HG03558 (cell line): ENCODE data around the gene GH2.
"Not testable (repeated sequence)": the region's sequence is repeated elsewhere in the genome, so short reads cannot be mapped to it uniquely, and the experiment has no call there.

Experiments used
- ATAC-seq: cut with Tn5 transposase; IDR thresholded peaks from one replicate; pipeline ENCODE4 v1.9.1; 2021; ENCODE audit warnings: moderate number of reproducible peaks; ENCODE audit not compliant: unreplicated experiment; ENCODE audit errors: extremely low read depth

The GH2 gene

DNA sequence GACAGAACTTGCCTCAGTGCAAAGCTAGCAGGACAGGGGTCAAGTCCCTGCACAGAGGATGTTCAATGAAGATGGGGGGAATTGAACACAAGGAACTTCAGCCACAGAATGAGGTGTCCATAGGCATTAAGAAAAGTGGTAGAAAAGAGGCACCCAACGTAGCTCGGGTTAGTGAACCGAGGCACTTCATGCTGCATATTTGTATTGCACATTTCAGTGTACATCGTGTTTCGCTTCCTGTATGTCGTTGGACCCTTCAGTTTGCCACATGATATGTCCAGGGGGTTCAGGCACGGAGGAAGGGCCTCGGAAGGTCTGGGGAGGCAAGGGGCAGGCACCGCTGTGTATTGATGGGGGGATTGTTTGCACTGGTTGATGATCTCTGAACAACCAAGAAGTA, 3.3 kb downstream of the GH2 start:
- ATAC-seq = not testable (repeated sequence)

DNA sequence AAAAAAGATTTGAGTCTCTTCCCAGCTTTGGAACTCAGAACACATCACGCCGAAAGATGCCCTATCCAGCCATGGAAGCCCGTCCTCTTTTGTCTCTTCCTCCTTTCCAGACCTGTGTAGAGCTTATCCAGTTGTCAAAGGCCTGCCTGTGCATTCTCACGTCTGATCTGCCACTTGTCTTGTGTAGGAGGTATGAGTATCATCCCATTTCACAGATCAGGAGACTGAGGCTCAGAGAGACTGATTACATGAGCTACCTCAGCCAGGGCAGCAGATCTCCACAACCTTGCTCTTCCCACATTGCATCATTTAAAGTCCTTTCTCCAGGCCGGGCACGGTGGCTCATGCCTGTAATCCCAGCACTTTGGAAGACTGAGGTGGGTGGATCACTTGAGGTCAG, 7.1 kb downstream of the GH2 start:
- not testable (repeated sequence) for ATAC-seq

DNA sequence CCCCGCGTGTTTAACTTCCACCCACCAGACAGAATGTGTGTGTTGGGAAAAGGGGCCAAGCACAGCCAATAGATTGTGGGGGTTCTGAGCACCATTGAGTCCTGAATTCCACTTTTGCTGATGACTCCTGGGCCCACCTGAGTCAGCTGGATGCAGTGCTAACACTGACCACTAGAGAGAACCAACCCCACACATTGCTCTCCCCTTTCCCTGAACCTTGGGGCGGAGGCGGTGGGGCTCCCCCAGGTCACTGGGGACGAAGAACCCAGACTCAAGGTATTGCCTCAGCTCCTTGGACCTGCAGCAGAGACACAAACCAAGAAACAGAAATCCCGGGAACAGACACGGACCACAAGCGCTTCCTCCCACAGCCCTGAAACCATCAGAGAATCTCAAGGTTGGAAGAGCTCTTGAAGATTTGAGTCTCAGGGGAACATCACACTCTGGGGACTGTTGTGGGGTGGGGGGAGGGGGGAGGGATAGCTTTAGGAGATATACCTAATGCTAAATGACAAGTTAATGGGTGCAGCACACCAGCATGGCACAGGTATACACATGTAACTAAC, 7.6 kb downstream of the GH2 start:
- not testable (repeated sequence) for ATAC-seq

DNA sequence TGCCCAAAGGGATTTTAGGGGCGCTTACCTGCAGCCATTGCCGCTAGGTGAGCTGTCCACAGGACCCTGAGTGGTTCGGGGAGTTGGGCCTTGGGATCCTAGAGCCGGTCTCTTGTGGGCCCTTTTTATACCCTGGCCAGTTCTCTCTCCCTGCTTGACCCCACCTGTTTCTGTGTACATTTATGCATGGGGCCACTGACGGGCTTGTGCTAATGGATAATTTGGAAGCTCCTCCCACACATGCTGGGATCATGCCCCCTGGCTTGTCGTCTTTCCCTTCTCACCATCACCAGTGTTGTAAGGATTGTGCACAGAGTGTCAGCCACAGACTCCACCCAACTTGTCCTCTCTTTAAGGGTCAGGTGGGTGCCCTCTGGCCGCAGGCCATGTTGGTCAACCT, 8.2 kb downstream of the GH2 start, which contains the start of gene CSH2:
CSH2 (minus strand) TSS at position 101 of the 400 bp plus-strand sequence; CDS start at position 38, 63 bp downstream.
- ATAC-seq = not testable (repeated sequence)

DNA sequence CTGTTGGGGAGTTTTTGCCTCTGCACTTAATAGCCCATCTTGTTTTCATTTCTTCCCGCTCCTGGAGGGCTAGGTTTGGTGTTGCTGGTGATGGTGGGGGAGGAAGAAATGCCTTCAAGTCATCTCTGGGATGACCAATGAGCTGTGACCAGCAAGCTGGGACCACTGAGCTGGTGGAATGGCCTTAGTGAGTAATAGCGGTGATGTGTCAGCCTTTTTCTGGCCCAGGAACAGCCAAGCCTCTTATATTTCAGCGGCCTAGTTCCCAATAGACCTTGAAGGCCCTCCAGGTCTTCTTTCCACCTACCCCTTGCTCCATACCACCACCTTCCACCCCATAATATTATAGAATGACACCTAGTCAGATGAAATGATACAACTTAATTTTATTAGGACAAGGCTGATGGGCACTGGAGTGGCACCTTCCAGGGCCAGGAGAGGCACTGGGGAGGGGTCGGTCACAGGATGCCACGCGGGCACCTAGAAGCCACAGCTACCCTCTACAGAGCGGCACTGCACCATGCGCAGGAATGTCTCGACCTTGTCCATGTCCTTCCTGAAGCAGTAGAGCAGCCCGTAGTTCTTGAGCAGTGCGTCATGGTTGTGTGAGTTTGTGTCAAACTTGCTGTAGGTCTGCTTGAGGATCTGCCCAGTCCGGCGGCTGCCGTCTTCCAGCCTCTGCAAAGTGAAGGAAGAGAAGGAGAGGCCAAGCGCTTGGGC, 9.9 kb downstream of the GH2 start:
- ATAC-seq = not testable (repeated sequence)

DNA sequence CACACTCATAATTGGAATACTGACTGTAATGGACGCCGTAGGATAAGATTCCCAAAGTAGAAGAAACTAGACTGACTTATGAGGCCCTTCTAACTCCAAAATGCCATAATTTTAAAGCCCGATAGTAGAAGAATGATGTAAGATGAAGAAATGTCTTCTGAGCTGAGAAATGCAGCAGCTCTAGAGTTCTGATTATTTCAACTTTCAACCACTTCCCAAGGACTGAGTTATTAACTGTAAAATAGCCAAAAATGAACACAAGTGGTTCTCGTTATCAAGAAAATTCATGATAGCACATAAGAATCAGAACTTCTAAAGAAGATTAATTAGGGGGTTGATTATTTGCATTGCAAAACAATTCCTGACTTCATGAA, 11.5 kb downstream of the GH2 start:
- not testable (repeated sequence) for ATAC-seq

DNA sequence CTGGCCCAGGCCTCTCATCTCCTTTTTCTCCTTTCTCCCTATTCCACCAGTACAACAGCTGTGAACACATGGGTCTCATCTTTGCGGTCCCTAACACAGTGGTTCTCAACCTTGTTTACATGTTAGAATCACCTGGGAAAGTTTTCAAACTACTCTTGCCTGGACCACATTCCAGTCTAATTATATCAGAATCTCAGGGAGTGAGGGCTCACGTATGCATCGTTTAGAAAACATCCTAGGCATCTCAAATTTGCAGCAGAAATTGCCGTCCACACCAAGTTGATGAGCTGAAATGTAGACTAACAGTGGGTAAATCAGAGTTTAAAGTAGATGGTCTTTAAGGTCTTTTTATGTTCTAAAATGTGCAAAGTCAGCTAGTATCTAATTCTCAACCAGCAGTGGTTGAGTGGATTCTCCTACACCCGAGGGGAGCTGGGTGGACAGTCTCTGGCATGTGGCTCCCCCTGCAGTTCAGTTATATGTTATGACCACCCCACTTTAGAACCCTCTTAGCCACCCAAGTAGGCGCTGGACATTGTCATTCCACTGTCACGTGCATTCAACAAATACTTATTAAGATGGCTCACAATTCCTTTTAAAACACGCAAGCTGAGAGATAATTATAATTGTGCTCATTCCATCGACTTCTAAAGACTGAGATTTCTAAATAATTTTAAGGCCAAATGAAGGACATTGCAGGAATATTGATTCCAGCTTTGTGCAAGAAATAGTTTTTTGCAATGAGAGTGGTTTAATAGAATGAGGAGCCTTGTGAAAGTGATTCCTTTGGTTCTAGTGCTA, 12.1 kb downstream of the GH2 start:
- not testable (repeated sequence) for ATAC-seq

DNA sequence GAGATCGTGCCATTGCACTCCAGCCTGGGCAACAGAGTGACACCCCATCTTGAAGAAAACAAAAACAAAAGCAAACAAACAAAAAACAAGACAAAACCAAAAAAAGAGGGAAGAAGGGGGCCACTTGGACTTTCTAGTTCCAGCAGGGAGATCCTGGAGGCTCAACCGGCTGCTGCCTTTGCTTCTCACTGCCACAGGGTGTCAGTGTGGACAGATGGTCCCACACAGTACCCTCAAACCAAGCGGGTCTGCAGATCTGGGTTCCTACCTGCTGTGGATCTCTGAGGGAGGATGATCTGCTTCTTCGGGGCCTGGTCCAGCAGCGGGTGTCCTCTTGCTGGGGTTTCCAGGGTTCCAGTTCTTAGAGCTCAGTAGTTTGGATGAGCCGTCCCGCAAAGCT, 15.1 kb downstream of the GH2 start:
- not testable (repeated sequence) for ATAC-seq

DNA sequence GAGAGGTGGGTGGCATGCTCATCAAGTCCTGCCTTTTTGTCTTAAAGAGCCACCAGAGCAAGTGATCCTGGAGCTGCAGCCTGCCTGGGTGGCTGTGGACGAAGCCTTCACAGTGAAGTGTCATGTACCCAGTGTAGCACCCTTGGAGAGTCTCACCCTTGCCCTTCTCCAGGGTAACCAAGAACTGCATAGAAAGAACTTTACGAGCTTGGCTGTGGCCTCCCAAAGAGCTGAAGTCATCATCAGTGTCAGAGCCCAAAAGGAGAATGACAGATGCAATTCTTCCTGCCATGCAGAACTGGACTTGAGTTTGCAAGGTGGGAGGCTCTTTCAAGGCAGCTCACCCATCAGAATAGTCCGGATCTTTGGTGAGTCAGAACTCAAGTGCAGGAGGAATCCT, 22.5 kb downstream of the GH2 start:
- no peak for ATAC-seq

DNA sequence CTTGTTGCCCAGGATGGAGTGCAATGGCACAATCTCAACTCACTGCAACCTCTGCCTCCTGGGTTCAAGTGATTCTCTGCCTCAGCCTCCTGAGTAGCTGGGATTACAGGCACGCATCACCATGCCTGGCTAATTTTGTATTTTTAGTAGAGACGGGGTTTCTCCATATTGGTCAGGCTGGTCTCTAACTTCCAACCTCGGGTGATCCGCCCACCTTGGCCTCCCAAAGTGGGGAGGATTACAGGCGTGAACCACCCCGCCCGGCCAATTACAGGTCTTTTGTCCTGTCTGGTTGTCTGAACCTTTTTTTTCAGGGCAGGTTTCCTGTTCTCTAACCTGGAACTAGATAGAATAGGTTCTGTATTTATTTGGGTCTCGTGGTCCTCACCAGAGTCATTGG, 25.3 kb downstream of the GH2 start:
- not testable (repeated sequence) for ATAC-seq

DNA sequence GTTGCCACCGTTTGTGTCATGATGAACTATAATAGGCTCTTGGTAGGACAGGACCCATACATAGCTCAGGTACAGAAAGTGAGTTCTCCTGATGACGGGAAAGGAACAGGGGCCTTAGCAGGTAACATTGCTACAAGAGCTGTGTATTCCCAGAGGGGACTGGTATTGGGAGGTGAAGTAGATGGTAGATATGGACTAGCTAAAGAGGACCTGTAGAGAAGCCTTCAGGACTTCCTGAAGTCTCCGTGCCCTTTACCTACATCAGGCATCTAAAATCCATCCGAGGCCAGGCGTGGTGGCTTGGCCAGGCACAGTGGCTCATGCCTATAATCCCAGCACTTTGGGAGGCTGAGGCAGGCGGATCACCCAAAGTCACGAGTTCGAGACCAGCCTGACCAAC, 26.6 kb downstream of the GH2 start:
- no peak for ATAC-seq

DNA sequence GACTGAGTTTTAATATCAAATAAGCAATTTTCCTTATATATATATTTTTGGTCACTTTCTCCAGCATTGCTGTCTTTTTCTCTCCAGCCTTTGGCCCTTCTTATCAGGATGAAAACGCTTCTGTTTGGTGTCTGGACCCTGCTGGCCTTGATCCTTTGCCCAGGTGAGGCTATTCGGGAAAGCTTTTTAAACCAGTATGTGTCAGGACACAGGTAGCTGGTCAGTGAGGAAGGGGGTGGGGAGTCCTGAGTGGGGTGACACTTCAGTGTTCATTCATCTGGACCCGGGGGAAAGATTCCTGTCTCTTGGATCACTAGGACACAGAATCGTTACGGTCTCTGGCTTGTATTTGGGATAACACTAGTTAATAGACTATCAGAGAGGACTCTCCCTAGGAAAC, 27.0 kb downstream of the GH2 start:
- ATAC-seq = no peak

DNA sequence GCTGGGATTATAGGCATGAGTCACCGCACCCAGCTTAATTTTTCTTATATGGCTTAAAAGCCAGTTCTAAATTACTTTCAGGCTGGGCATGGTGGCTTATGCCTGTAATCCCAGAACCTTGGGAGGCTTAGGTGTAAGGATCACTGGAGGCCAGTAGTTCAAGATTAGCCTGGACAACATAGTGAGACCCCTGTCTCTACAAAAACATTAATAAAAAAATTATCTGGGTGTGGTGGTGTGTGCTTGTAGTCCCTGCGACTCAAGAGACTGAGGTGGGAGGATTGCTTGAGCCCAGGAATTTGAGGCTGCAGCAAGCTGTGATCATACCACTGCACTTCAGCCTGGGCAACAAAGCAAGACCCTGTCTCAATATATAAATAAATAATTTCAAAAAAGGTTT, 28.5 kb downstream of the GH2 start:
- no peak for ATAC-seq

DNA sequence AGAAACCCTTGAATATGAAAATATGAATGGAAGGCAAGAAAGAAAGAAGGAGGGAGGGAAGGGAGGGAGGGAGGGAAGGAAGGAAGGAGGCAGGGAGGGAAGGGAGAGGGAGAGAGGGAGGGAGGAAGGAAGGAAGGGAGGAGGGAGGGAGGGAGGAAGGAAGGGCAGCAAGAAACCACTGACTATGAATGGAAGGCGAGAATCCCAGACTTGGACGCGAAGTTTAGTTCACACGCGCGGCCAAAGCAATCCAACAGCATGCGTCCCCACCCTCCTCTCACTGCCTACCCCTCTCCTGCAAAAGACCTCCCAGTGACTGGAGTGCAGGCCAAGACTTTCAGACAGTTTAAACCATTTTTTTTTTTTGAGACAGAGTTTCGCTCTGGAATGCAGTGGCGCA, 31.3 kb downstream of the GH2 start:
- no peak for ATAC-seq

DNA sequence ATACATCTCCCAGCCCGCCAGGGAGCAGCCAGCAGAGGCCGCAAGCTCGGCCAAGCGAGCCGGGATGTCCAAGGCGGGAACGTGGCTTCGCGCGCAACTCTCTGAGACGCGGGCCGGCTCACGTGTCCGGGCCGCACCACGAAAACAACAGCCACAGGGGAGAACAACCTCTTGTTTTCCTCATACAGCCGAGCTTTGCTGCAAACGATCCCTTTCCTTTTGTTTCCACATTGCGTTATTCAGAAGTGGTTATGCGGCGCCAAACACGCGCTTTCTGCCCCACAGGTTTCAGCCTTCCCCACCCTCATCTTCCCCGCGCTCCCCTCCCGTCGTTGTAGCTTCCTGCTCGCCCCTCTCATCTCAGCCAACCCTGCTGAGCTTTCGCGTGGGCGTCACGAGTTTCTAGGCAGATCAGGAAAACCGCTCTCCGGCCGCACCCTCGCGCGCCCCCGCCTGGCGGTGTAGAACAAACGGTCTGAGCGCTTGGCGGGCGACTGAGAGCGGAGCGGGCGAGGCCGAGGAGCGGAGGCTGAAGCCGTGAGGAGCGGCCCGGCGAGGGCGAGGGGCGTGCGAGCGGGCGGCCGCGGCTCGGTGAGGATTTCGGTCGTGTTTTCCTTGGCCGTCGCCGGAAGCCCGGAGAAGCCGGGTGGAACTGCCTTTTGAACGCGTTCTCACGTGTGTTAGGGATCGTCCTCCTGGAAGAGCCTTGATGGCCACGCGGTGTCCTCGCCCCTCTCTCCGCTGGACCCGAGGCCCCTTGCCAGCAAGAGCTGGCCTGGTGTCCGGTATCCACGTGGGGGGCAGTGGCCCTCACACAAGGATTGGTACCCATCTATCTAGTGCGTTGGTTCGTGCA, 32.7 kb downstream of the GH2 start:
- ATAC-seq = no peak

DNA sequence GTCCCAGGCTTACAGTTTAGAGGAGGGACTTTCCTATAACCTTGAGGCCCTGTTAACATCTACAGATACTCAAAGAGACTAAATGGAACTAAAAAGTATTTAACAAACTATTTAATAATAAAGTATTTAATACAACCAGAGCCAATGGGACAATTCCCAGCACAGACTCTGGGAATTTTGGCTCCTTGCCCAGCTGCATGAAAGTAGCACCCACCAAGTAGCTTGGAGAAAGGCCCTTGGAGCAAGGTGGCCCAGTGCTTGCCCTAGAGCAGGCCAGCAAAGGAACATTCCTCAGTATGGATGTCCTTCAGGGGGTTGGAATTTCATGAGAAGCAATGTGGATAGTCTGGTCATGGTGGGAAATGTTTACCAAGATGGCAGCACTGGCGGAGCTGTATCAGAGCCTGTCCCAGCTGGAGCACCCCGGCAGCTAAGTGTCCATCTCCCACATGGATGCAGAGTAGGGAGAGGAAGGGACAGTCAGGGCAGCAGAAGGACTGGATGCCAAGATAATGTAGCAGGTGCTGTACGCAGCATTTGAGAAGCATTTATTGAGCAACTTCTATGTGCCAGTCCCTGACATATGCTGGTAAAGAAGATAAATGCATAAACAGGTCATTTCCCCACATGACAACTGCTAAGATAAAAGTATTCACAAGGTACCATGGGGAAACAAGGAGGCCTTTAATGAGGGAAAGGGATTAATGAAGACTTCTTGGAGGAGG, 34.1 kb downstream of the GH2 start:
- no peak for ATAC-seq

DNA sequence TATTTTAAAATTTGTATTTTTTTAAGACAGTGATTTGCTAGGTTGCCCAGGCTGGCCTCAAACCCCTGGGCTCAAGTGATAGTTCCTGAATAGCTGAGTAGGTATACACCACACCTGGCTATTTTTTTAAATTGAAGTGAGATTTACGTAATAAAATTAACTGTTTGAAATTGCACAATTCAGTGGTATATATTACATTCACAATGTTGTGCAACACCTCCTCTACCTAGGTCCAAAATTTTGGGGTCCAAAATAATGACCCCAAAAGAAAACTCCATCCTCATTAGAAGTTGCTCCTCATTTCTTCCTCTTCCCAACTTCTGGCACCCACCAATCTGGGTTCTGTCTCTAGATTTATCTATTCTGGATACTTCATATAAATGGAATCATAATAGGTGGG, 36.2 kb downstream of the GH2 start:
- ATAC-seq = no peak

DNA sequence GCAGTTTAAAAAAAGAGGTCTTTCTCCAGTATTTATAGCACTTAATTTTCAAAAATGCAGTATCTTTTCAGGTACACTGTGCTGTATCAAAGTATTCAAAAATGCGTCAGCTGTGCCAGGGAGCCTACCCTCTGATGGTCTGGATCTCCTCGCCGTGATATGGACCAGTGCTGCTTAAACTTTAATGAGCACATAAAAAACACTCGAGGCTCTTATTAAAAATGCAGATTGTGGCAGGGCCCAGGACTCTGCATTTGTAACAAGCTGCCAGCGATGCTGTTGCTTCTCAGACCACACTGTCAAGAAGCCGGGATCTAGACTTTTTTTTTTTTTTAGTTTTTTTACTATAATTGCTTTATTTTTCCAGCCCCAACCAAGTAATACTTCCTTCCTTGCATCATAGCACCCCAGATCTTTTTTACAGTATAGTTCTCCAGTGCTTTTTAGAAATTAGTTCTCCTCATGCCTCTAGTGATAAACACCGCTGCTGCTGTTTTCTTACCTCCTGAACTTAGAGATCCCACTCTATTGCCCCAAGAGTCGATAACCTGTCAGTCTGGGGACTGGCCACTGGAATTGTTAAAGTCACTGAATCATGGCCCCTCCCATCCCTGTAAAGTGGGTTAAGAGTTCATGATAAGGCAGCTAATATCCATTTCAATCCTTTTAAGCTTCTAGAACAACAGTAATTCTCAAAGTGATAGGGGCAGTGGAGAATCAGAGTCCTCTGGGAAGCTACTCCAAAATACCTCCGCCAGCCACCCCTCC, 37.6 kb downstream of the GH2 start:
- no peak for ATAC-seq

DNA sequence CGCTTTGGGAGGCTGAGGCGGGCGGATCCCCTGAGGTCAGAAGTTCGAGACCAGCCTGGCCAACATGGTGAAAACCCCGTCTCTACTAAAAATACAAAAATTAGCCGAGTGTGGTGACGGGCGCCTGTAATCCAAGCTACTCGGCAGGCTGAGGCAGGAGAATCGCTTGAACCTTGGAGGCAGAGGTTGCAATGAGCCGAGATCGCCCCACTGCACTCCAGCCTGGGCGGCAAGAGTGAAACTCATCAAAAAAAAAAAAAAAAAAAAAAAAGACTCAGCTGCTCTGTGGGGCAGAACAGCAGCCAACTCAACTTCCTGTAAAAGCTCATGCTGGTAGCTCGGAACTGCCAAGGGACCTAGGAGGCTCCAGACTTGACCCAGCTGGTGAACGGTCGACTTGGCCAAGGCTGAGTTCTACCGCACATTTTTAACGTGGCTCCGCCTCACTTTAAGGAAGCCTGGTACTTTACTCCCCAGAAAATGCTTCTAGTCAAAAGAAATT, 38.3 kb downstream of the GH2 start:
- not testable (repeated sequence) for ATAC-seq
